Heart left ventricle (tissue), 13 donors: Measurements from ENCODE around the gene FAM114A1.

Source experiments
- CTCF ChIP-seq, 12 donors: fragments of 200-600 bp; sonication (generic) in 4 of 12; IDR thresholded peaks; one replicate each; pipeline versions ENCODE4 v1.5.0 to v1.8.0; 2018 to 2022; ENCODE audit warnings: antibody characterized with exemption in 12 of 12, mild to moderate bottlenecking in 5 of 12
- POLR2A ChIP-seq, 2 donors: fragments of 450-650 bp; IDR thresholded peaks; one replicate each; pipeline ENCODE4 v1.6.1; 2017; ENCODE audit warnings: antibody characterized with exemption in 2 of 2, mild to moderate bottlenecking in 2 of 2, moderate library complexity in 2 of 2
- donor health status: ischemic (EF 13 %, LVEDD 7.1; RV severe dilation, severe dysfunction).
- donor health status: DM: no; HTN: yes; CAD: no.
- donor health status: DM: no; HTN: no; CAD: no.
- donor health status: ischemic (EF 25% LVEDD 6.9; RV normal size, moderate dysfunction).
- donor health status: ischemic (EF 25% LVEDD 5.7; RV mildly dilated, moderate dysfunction).
- donor health status: ischemic (EF 35%, LVEDD 5.7; RV mildly dilated, moderate dysfunction).
- donor health status: nonischemic (EF 11% LVEDD 7.7; RV severe dilation, severe dysfunction).
- donor health status: DM: yes; HTN: yes; CAD: no.
- donor health status: PGD.
- donor health status: ischemic (EF 29% LVEDD 5.4; RV normal size, mild dysfunction).
- donor health status: nonischemic (EF 23%, LVEDD 6.1; RV moderate dilation, normal function).

- TF ChIP-seq CTCF (IDR thresholded peaks at IDR 0.05) = no peak
- no peak for TF ChIP-seq POLR2A (IDR thresholded peaks at IDR 0.05)
These were observed 117.9 kb downstream of the FAM114A1 start for GRCh38 chr4:38985410-38986100.
